Stimulated activated CD4-positive, alpha-beta T cell treated with anti-CD3 and anti-CD28 coated beads, Interleukin-2, amount 100 ng/mL, for 48 hours (primary cell): ENCODE measurements around the gene SRR.
"Not testable (repeated sequence)": the region's sequence is repeated elsewhere in the genome, so short reads cannot be mapped to it uniquely, and the experiment has no call there.

Experiments used
- DNase-seq, 2 donors: peaks; one replicate each; pipeline ENCODE4 v3.0.0-alpha.2; 2020

Gene SRR

GRCh38 chr17:2295575-2295974 lies 8.2 kb upstream of the SRR start:
- peak in 1 of 2 donors; percentile 14 for DNase-seq

GRCh38 chr17:2297023-2297422 lies 6.7 kb upstream of the SRR start:
- no peak for DNase-seq

DNA sequence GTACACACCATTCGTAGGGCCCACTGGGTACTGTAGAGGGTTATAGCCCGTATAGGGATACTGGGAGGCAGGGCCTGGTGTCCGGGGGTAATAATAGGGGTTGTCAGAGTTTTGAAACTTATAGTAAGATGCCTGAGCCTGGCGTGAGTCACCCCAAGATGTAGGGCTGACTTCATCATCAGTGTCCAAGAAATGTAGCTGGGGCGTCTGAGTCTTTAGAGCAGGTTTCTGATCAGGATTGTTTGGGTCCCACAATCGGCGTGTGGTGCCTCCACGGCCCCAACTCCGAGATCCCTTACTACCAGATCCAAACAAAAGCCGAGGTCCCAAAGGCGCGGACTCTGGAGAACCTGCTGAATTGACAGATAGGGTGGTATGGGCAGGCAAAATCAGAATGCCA lies 4.6 kb upstream of the SRR start:
- no peak for DNase-seq

GRCh38 chr17:2299756-2300155 lies 4.0 kb upstream of the SRR start:
- DNase-seq = no peak

- DNase-seq = peak in 1 of 2 donors; percentile 23
These were observed 959 bp upstream of the SRR start for GRCh38 chr17:2302778-2303203.

GRCh38 chr17:2304931-2305330 lies 1.2 kb downstream of the SRR start:
- DNase-seq = no peak

DNA sequence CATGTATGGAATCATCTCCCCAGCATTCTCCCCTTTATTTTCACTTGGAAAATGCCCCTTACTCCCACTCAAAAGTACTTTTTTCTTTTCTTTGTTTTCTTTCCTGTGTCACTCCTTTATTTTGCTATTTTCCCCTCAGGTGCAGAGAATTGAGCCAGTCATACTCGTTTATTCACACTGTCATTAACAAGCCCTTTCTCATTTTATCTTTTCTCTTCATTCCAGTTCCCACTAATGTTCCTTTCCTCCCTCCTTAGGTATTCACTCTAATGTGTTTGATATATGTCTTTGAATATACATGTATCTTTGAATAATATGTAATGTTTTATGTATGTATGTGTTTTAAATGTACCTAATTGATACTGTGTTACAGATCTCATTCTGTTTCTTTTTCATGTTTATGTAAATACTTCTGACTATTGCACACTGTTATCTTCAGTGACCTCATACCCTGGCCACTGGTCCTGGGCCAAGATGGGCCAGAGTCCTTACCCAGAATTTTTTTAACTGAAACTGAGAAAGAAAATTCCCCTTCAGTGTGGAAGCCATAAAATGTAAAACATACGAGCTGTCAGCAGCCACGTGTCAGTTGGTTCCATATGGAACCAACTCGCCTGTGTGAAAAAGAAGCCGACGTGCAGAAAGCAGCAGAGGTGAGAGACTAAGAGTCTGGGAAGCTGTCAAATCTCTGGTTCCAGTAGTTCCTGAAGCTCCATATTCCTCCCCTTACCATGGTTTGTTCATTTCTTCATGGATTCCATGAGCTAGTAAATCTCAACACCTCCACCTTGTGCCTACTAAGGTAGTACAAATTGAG lies 5.8 kb downstream of the SRR start:
- no peak for DNase-seq

DNA sequence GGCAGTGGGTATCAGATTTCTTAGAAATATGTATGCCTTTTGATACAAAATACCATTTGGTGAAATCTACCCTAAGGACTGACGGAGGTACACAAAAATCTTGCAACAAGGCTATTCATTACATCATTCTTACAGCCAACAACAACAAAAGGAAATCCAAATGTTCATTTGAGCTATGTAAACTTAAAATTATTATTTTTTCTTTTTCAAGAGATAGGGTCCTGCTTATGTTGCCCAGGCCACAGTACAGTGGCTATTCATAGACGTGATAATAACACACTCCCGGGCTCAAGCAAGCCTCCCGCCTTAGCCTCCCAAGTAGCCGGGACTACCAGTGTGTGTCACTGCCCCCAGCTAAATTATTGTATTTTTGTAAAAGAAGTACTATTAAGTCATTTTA lies 9.0 kb downstream of the SRR start:
- DNase-seq = no peak

DNA sequence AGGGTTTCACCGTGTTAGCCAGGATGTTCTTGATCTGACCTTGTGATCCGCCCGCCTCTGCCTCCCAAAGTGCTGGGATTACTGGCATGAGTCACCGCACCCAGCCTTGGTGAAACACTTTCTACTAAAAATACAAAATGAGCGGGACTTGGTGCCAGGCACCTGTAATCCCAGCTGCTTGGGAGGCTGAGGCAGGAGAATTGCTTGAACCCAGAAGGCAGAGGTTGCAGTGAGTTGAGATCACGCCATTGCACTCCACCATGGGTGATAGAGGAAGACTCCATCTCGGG lies 13.1 kb downstream of the SRR start:
- DNase-seq = not testable (repeated sequence)

DNA sequence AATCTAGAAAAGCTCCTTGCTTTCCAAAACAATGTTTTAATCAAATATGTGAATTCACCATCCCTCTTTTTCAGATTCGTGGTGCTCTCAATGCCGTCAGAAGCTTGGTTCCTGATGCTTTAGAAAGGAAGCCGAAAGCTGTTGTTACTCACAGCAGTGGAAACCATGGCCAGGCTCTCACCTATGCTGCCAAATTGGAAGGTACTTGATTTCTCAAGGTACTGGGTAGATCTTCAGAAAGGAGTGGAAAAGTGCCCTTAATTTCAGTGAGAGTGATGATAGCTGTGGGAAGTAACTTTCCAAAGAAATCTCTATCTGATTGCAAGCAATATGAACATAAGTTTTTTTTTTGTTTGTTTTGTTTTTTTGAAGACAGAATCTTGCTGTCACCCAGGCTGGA lies 14.0 kb downstream of the SRR start:
- no peak for DNase-seq

DNA sequence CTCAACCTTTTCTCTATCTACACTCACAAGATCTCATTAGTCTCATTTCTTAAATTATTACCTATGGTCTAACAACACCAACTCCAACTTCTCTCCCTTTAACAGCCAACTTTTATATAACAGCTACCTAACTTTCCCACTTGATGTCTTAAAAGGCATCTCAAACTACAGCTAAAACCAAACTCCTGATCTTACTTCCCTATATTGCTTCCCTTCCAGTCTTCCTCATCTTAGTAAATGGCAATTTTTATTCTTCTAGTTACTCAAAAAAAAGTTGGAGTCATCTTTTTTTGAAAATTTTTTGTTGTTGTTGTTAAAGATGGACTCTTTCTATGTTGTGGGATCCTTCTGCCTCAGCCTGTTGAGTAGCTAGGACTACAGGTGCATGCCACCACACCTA lies 15.3 kb downstream of the SRR start:
- DNase-seq = no peak

DNA sequence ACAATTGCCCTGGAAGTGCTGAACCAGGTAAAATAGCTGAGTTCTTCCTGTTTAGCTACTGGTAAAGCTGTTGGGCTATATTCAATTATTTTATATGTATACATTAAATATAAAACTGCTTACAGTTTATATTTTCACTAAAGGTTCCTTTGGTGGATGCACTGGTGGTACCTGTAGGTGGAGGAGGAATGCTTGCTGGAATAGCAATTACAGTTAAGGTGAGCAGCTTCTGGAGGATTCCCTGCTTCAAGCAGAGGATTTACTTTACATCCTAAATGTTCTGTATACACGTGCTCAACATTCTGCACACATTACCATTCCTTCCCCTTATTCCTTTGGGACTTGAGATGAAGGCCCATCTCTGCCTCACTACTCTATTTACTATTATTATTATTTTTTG lies 17.6 kb downstream of the SRR start:
- DNase-seq = no peak

DNA sequence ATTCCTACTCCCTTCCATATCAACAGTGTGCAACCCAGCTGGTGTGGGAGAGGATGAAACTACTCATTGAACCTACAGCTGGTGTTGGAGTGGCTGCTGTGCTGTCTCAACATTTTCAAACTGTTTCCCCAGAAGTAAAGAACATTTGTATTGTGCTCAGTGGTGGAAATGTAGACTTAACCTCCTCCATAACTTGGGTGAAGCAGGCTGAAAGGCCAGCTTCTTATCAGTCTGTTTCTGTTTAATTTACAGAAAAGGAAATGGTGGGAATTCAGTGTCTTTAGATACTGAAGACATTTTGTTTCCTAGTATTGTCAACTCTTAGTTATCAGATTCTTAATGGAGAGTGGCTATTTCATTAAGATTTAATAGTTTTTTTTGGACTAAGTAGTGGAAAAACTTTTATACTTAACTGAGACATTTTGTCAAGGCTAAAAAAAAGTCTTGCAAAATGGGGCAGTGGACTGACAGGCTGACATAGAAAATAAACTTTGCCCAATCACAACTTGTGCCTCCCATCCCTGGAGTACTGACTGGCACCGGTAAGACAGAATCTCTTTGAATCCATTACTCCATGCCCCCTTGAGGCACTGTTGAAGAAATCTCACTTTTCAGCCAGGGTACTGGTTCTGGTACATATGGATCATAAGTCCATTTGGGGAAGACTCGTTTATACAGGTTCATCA lies 20.0 kb downstream of the SRR start:
- DNase-seq = no peak

DNA sequence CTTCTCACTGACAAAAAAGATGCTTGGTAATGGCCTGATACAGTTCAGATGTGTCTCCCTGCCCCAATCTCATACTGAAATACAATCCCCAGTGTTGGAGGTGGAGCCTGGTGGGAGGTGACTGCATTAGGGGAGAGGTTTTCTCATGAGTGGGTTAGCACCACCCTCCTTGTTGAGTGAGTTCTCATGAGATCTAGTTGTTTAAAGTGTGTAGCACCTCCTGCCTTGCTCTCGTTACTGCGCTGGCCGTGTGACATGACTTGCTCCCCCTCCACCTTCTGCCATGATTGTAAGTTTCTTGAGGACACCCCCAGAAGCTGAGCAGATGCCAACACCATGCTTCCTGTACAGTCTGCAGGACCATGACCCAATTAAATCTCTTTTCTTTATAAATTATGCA lies 27.6 kb downstream of the SRR start:
- DNase-seq = no peak

DNA sequence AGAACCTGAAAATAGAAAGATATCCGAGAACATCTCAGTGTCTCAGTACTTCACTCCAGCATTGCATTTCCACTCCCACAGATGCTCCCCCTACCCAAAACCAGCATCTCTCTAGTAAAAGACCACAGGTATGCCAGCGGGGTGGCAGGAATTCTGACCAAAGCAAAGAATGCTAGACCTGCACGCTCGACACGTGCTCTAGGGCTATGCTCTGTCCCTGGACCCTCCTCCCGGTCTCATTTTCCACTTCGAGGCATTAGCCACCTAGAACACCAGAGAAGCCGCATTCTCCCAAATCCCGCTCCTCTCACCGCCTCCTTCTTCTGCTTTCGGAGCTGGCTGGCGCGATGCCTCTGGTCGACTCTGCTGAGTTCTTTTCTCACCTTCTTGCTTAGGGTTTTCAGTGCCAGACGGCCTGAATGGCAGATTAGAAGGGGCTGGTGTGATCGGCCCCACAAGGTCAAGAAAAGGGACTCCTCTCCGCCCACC lies 32.0 kb downstream of the SRR start:
- DNase-seq = peak in 1 of 2 donors; percentile 7

DNA sequence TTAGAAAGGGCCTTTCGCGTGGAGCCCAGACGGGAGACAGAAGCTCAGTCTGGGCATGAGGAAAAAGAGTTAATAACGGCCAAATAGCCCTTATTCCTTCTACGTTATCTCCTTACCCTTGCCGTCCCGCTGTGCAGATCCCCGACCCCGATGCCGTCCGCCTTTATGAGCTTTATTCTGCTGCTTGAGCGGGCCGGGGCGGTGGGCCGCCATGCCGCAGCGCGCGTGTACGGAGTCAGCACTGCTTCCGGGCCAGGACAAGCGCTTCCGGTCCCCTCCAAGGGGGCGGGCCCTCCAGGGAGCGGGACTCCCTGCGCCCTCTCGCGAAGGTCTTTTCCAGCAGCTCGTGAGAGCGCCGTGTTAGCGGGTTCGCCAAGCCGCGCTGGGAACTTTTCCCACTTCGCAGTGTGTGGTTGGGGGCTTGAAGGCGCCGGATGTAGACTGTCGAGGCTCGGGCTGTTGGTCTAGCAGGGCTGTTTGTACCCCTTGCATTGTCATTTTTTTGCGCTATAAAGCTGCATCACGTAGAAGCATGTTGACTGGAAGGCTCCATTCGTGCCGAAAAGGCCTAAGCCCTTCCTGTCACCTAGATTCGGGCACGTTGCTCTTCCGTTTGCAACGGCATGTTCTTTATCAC lies 32.6 kb downstream of the SRR start, which contains the start of gene TSR1:
TSS of gene TSR1 (minus strand) at position 243 of the 637 bp plus-strand sequence. CDS start at position 213, 30 bp downstream.
- peak; percentile 82 to 84 for DNase-seq

DNA sequence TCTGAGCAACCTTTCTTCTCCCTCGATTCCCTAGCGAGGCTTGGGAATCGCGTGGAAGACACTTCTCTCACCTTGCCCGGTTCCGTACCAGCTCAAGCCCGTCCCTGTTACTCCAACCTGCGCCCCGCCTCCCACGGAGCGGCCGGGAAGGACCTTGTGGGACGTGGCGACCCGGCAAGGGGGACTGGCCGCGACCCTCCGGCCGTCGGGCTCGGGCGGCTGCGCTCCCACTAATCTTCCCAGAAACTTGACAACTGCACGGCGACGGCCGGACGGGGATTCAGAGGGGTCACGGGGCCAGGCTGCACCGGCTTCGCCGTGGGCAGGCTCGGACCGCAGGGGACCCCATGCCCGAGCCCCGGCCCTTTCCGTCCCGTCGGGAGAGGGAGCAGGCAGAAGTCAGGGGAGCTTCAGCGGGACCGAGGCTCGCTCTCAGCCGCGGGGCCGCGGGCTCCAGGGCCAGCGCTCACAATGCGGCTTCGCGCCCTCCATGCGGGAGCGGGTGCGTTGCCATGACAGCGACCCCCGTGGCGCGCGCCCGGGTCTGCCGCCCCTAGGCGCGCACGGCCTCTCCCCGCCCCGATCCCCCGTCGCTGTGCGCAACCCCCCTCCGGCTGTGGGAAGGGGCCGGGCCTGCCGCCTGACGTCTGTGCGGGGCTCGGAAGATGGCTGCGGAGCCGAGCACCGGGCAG lies 33.2 kb downstream of the SRR start, which contains the start of gene SGSM2:
TSS of gene SGSM2 (plus strand) at position 650 of the 692 bp plus-strand sequence. CDS start 188 bp downstream, outside the sequence.
- peak; percentile 41 to 52 for DNase-seq

DNA sequence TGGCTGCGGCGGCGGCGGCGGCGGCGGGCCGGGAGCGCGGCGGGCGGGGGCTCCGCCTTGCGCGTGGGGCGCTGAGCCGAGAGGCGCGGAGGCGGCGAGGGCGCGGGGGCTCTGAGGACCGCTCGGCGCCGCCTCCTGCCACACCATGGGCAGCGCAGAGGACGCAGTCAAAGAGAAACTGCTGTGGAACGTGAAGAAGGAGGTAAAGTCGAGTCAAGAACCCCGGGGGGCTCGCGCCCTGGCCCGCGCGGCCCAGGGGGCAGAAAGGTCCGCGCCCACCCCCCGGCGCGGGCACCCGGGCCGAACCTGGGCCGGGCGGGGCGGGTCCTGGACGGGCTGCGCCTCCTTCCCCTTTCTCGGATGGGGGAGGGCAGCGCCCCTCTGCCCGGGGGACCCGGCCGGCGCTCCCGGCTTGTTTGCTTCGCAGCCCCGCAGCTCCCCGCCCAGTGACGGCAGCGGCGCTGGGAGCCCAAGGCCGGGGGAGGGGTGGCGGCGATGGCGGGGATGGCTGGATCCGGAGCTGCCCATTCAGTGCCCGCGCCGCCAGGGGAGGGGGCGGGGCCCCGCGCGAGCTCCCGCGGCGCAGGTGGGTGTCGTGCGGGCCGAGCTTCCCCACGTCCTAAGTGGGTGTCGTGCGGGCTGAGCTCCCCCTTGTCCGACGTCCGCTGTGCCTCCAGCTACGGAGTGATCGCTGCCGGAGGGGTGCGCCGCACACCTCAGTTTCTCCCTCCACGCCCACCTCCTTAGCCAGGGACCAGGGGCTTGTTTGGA lies 34.0 kb downstream of the SRR start:
- DNase-seq = peak; percentile 34 to 45

- DNase-seq = no peak
These were observed 34.5 kb downstream of the SRR start for GRCh38 chr17:2338315-2338657.

GRCh38 chr17:2343421-2343820 lies 39.7 kb downstream of the SRR start:
- peak; percentile 25 to 35 for DNase-seq

DNA sequence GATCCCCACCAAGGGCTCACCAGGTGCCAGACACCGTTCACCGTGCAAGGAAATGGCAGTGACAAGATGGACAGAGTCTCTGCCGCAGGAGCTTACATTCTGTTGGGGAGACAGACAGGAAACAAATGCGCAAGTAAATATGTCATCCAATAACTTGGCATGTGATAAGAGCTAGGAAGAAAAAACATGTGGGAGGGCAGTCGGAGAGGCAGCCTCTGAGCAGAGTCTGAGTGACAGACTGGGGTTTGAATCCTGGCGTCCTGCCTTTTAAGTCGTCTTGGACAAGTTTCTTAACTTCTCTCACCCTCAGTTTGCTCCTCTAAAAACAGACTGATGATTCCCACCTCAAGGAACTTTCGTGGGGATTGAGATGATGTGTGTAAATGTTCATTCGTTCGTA lies 40.8 kb downstream of the SRR start:
- no peak for DNase-seq

DNA sequence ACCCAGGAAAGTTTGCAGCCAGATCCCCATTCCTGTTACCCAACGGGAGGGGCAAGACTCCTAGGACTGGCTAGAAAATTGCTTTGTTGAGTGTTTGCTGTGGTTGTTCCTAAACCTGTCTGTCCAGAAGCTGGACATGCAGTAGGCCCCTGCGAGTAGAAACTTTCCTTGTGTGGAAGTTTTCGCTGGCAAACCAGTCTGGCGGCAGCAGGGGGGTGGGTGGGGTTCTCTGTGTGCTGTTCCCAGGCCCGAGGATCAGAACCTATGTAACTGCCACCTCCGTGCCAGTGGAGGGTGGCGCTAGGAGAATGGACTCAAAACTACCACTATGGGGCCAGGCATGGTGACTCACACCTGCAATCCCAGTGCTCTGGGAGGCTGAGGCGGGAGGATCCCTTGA lies 42.7 kb downstream of the SRR start:
- DNase-seq = no peak
